HG02588 (cell line): ENCODE data around the gene USP36.
"Not testable (repeated sequence)": the region's sequence is repeated elsewhere in the genome, so short reads cannot be mapped to it uniquely, and the experiment has no call there.

Experiments used
- ATAC-seq: cut with Tn5 transposase; IDR thresholded peaks from one replicate; pipeline ENCODE4 v1.9.1; 2021; ENCODE audit warnings: mild to moderate bottlenecking, moderate library complexity; ENCODE audit not compliant: unreplicated experiment

USP36 gene

GRCh38 chr17:78873519-78874340, 33.1 kb upstream of the USP36 start:
- ATAC-seq = no peak

GRCh38 chr17:78872486-78872885, 31.9 kb upstream of the USP36 start:
- no peak for ATAC-seq

GRCh38 chr17:78870621-78871020, 30.0 kb upstream of the USP36 start:
- ATAC-seq = no peak

- no peak for ATAC-seq
Measured at GRCh38 chr17:78868391-78868790, 27.8 kb upstream of the USP36 start.

- ATAC-seq = not testable (repeated sequence)
Measured at GRCh38 chr17:78867046-78867445, 26.4 kb upstream of the USP36 start.

GRCh38 chr17:78865682-78866390, 25.2 kb upstream of the USP36 start:
- ATAC-seq = no peak

GRCh38 chr17:78864117-78864516, 23.5 kb upstream of the USP36 start:
- no peak for ATAC-seq

GRCh38 chr17:78862073-78863023, 21.7 kb upstream of the USP36 start:
- ATAC-seq = no peak

- ATAC-seq = no peak
Measured at GRCh38 chr17:78861229-78861628, 20.6 kb upstream of the USP36 start.

GRCh38 chr17:78859051-78859450, 18.4 kb upstream of the USP36 start:
- no peak for ATAC-seq

- ATAC-seq = no peak
Measured at GRCh38 chr17:78857266-78857665, 16.7 kb upstream of the USP36 start.

- no peak for ATAC-seq
Measured at GRCh38 chr17:78855561-78856165, 15.0 kb upstream of the USP36 start.

- no peak for ATAC-seq
Measured at GRCh38 chr17:78854508-78854907, 13.9 kb upstream of the USP36 start.

- ATAC-seq = no peak
Measured at GRCh38 chr17:78853926-78854394, 13.3 kb upstream of the USP36 start.

GRCh38 chr17:78852709-78853121, 12.1 kb upstream of the USP36 start:
- no peak for ATAC-seq

- ATAC-seq = no peak
Measured at GRCh38 chr17:78849026-78849425, 8.4 kb upstream of the USP36 start.

GRCh38 chr17:78847052-78847451, 6.4 kb upstream of the USP36 start:
- ATAC-seq = no peak

GRCh38 chr17:78844301-78845005, 3.8 kb upstream of the USP36 start:
- no peak for ATAC-seq

- no peak for ATAC-seq
Measured at GRCh38 chr17:78842881-78843565, 2.4 kb upstream of the USP36 start.

- peak; percentile 19 for ATAC-seq
Measured at GRCh38 chr17:78840530-78840779, 159 bp downstream of the USP36 start.
